IPS-18a (cell line): ENCODE data around the gene DLX6.

Source experiments
- H3K27ac ChIP-seq: one replicate; pipeline ENCODE4 v1.5.1; 2013; ENCODE audit warnings: low read length
- H3K27me3 ChIP-seq: one replicate; pipeline ENCODE4 v1.6.1; 2013; ENCODE audit warnings: mild to moderate bottlenecking, low read length; ENCODE audit not compliant: control insufficient read depth, insufficient read depth
- H3K36me3 ChIP-seq: one replicate; pipeline ENCODE4 v1.6.1; 2013; ENCODE audit warnings: low read depth, low read length; ENCODE audit not compliant: control insufficient read depth
- H3K4me1 ChIP-seq: one replicate; pipeline ENCODE4 v1.6.1; 2013; ENCODE audit warnings: low read depth, low read length; ENCODE audit not compliant: control insufficient read depth
- H3K4me3 ChIP-seq: one replicate; pipeline ENCODE4 v1.5.1; 2013; ENCODE audit warnings: low read length
- H3K9ac ChIP-seq: one replicate; pipeline ENCODE4 v1.6.1; 2013; ENCODE audit warnings: mild to moderate bottlenecking, low read length, moderate library complexity
- H3K9me3 ChIP-seq: one replicate; pipeline ENCODE4 v1.6.1; 2013; ENCODE audit warnings: low read depth, low read length; ENCODE audit not compliant: control insufficient read depth

Gene DLX6

DNA sequence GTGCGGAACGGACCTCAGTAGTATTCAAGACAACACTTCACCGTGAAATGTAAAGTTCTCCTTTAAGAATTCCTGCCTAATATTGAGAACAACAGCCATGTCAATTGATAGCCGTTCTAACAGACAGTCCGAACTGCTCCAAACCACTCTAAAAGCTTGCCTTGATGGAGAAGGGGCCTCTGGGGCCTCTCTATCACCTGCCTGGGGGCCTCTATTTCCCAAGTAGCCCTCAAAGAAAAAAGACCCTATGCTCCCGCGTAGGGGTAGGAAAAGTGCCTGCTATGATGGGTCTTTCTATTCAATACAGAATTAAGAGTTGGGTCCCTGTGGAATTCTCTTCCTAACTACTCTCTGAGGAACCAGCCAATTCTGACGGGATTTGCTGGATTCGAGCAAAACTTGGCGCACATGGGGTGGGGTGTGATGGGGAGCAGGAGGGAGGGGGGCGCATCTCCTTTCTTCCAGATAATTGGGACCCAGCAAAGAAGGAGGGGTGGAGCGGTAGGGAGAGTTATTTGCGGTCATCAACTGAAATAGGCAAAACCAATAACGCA, 8.3 kb upstream of the DLX6 start:
- Histone ChIP-seq H3K27me3 (peaks cover 100% of the 10 kb centered on the region), H3K27ac (no peak overlapping the region), H3K4me1 (peaks cover 35% of the 10 kb centered on the region), H3K9ac (no peak overlapping the region), H3K9me3 (no peaks in the 10 kb centered on the region), H3K4me3 (no peak overlapping the region), H3K36me3 (no peaks in the 10 kb centered on the region)

DNA sequence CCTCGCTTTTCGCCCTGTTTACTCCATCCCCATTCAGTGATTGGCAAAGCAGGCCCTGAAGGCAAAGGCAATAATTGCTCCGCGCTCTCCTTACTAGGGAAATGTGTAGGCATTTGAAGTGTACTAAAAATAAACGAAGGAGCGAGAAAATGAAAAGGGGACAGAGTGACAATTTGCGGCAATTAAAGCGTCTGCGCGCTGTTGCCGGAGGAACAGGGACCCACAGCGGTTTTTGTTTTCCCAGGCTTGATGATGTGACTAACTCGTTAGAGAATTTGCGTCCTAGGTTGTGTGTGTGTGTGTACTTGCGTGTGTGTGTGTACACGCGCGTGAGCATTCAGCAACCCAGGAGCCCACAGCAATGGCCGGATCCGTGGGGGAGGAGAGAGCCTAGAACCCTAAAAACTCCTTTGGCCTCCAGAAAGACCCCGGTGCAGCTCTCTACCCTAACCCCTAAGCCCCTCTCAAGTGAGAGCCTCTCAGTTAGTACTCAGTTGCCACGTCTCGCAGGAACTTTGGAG, 7.8 kb upstream of the DLX6 start:
- Histone ChIP-seq H3K9ac (no peak overlapping the region), H3K27ac (no peak overlapping the region), H3K36me3 (no peaks in the 10 kb centered on the region), H3K4me1 (peaks cover 34% of the 10 kb centered on the region), H3K9me3 (no peaks in the 10 kb centered on the region), H3K4me3 (no peak overlapping the region), H3K27me3 (peaks cover 100% of the 10 kb centered on the region)

DNA sequence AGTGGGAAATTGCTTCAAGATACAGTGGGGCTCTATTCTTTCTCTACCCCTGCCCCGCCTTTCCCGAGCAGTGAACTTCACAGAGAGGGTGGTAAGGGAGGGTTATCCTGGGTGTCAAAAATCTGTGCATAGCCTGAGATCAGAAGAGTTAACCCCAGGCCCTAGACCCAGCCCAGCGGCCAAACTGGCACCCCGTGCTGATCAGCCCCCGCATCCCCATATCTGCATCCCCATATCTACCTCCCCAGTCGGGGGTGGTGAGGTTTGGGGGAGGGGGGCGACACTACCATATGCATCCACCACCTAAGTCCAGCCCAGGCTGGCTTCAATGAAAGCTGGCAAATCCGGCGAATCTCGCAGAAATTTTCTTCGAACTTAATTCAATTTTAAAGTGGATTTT, 7.0 kb upstream of the DLX6 start:
- Histone ChIP-seq H3K9me3 (no peaks in the 10 kb centered on the region), H3K4me3 (no peak overlapping the region), H3K27ac (no peak overlapping the region), H3K27me3 (peaks cover 100% of the 10 kb centered on the region), H3K9ac (no peak overlapping the region), H3K36me3 (no peaks in the 10 kb centered on the region), H3K4me1 (peaks cover 35% of the 10 kb centered on the region)

DNA sequence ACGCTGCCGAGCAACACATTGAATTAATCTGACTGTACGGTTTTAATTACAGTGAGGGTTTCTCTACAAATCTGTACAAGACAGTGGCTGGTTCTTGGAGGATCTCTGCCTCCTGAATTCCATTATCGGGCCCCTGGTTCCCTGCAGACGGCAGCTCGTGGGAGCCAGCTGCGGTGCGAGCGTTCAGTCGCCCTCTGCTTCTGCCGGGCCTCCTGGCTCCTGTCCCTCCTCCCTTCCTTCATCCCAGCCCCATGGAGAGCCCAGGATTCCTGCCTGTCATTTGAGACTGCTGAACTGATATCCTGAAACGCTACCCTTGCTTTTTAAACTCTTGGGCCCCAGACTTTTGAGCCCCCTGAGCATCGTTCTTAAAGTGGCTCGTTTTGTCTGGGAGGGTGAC, 6.6 kb upstream of the DLX6 start:
- Histone ChIP-seq H3K4me1 (peaks cover 37% of the 10 kb centered on the region), H3K27me3 (peaks cover 100% of the 10 kb centered on the region), H3K9ac (no peak overlapping the region)

DNA sequence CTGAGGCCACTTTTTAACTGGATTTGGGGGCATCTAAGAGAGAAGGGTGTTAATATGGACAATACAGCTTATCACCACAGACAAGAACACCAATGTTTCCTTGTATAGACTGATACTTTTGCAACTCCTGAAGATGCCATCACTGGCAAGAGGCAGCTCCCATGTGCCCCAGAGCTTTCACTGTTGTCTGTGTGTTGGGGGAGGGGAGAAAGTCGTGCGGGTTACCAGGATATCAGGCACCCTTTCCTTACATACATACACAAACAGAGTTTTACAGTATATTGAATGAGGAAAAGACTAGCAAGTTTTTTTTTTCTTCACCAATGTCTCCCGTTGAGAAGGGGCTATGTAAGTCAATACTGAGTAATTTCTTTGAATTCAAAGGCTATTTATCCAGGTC, 4.1 kb upstream of the DLX6 start:
- H3K27me3 ChIP-seq: peaks cover 96% of the 10 kb centered on the region
- H3K36me3 ChIP-seq: no peaks in the 10 kb centered on the region
- no peaks in the 10 kb centered on the region for H3K9me3 ChIP-seq
- H3K27ac ChIP-seq: no peak overlapping the region
- H3K4me1 ChIP-seq: peaks cover 39% of the 10 kb centered on the region
- H3K4me3 ChIP-seq: no peak overlapping the region
- H3K9ac ChIP-seq: no peak overlapping the region

More for the DNA sequence above, 6.6 kb upstream of the DLX6 start:
- no peaks in the 10 kb centered on the region for H3K9me3 ChIP-seq
- no peaks in the 10 kb centered on the region for H3K36me3 ChIP-seq
- H3K4me3 ChIP-seq: no peak overlapping the region
- no peak overlapping the region for H3K27ac ChIP-seq

DNA sequence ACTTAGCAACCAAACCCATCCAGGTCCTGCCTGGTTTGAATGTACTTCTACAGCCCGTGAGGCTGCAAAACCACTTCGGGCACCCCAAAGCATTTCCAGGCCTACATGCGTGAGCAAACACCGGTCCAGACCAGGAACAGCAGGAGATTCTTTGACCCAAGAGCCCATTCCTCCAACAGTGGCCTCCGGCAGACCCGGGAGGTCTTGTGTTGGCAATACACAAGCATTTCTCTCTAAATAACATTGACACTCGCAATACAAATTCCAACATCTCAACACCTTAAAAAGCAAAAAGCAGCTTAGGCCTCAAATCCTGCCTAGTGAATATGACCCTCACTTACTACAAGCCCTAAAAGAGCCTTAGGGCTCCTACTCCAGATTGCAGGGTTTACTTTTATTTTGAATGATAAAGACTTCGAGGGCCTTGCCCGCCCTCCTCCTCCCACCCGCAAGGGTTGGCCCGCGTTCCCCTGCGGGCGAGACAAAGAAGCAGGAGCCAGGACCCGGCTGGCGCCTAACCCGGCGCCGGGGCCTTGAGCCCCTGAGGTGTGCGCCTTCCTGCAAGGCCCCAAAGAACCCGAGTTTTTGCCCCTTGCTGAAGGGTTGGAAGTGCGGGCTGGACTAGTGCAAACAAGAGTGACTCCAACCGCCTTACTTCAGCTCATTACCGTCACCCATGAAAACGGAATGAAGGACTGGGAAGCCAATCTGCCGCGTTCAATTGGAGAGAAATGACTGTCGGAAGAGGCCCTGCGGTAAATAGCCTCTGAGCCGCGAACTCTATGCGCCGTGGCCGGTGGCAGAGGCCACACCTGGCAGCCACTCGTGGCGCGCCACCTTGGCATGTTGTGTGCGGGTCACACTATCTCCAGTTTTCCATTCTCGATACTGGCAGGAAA, 3.4 kb upstream of the DLX6 start:
- no peak overlapping the region for H3K27ac ChIP-seq
- H3K27me3 ChIP-seq: peaks cover 95% of the 10 kb centered on the region
- peak overlapping the region; percentile 15 for H3K4me3 ChIP-seq
- H3K9ac ChIP-seq: no peak overlapping the region
- H3K4me1 ChIP-seq: peaks cover 32% of the 10 kb centered on the region
- no peaks in the 10 kb centered on the region for H3K9me3 ChIP-seq
- no peaks in the 10 kb centered on the region for H3K36me3 ChIP-seq

DNA sequence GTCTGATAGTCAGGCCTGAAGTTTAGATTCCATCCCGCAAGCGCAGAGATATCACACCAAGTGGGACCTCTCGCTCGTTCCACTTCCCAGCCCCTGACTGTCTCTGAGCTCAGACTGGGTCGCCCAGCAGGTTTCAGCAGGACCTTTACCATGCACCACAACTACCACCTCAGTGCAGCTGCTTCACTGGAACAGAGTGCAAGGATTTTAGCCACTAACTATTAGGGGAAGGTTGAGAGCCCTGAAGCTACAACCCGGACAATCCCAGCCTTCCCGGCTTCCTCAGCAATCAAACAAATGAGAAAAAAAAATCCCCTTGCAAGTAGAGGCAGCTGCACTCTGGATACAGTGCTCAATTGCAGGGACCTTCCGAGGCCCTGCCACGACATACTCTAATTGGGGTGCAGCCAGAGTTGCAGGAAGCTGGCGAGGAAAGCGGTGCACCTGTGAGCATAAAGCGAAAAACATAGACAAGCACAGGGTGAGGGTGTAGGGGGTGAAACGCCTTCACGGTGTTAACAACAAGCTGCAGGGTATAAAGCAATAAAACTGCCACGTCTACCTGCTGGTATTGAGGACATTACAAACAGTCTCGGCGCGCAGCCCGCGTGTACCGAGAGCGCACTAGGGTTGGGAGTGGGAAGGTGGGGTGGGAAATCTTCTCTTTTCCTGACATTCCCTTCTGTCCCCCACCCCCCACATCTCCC, 2.6 kb upstream of the DLX6 start:
- no peak overlapping the region for H3K27ac ChIP-seq
- no peak overlapping the region for H3K4me3 ChIP-seq
- no peaks in the 10 kb centered on the region for H3K36me3 ChIP-seq
- H3K4me1 ChIP-seq: peaks cover 37% of the 10 kb centered on the region
- no peaks in the 10 kb centered on the region for H3K9me3 ChIP-seq
- H3K27me3 ChIP-seq: peaks cover 95% of the 10 kb centered on the region
- no peak overlapping the region for H3K9ac ChIP-seq

DNA sequence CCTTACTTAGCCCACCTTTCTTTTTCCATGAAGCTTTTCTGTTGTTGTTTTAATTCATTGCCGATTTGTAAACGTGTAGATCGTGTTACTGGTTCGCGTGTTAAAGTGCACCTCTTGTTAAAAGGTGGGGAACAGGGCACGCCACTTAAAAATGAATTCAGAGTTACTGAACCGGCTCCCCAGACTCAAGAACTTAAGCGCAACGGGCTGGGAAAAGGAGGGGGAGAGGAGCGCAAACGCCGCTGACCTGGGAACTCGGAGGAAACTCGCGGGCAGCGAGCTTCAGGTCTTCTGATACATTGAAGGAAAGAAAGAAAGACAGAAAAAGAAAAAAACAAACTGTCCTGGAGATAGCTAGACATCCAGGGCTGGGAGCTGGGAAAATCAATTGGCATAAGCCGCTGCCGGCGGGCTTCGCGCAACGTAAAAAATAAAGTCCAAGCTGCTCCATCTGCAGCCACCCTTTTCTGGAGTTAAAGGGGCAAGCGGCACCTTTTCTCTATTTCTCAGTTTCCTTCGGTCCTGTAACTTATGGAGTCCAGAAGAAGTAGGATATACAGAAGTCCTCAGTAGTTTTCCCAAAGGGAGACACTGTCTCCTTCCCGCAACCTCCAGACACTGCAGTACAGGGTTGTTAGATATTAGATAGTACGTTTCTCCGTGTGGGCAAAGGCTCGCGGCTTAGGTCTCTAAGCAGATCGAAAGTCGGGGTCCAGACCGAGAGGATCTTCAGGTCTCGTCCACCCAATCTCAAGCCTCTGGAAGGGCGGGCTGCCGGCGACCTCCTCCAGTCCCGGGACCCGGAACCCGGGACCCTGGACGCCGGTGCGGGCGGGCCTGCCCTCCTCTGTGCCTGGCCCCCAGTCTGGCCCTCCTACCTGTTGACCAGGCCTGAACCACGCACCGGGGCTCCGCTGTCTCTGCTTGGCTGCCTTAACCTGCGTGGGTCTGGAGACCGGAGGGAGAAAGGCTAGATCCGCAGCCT, 1.8 kb upstream of the DLX6 start:
- Histone ChIP-seq H3K27ac (no peak overlapping the region), H3K9ac (no peak overlapping the region), H3K27me3 (peaks cover 95% of the 10 kb centered on the region), H3K9me3 (peaks cover 5% of the 10 kb centered on the region), H3K36me3 (no peaks in the 10 kb centered on the region), H3K4me3 (no peak overlapping the region), H3K4me1 (peaks cover 35% of the 10 kb centered on the region)

DNA sequence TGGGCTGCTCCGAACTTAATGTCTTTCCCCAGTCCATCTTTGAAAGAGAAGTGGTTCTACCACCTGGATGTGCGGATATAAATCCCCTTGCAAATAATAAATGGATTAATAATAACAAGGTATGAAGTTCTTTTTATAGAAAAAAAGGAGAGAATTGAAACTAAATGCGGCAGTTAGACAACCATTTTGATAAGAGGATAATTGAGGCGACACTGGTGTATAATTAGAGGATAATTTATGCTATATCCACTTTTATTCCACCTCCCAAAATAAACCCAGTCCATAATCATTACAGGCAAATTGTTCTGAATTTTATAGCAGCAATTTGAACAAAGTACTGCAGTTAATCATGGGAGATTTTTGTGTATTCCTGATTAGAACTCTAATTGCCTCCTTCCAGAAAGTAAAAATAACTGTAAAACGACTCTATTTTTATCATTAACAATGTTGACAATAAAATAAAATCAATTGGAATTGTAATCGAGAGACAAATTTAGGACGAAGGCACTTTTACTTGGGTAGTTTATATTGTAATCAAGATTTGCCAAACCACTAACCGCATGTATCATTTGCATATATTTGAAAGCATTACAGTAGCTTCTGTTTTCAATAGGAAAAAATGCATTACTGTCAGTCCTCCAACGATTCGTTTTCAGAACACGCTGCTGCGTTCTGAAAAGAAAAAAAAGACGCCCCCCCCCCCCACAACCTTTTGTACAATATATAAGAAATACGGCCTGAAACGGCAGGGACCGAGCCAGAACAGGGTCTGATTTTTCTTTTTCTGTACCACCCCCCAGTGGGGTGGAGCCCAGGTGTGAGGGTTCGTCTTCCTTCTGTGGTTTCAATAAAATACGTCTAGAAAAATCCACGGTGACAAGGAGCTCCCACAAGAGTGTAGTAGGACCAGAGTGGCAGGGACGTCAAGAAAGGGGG, 838 bp upstream of the DLX6 start:
- H3K4me3 ChIP-seq: peak overlapping the region; percentile 47
- H3K36me3 ChIP-seq: no peaks in the 10 kb centered on the region
- H3K9me3 ChIP-seq: peaks cover 5% of the 10 kb centered on the region
- peaks cover 30% of the 10 kb centered on the region for H3K4me1 ChIP-seq
- no peak overlapping the region for H3K9ac ChIP-seq
- no peak overlapping the region for H3K27ac ChIP-seq
- H3K27me3 ChIP-seq: peaks cover 95% of the 10 kb centered on the region
